Mesothelial cell of epicardium (in vitro differentiated cells): ENCODE measurements around the gene SYNDIG1. TPM values are rescaled to one million over a fixed set of nuclear protein-coding genes. Genes with fewer than 3 reads are reported as not detected.

Experiments used
- DNase-seq, 2 experiments: peaks; one replicate each; pipeline ENCODE4 v3.0.0; 2021; ENCODE audit warnings: low spot score in 2 of 2; ENCODE audit not compliant: unreplicated experiment in 2 of 2
- H3K27ac Mint-ChIP-seq: 2 replicates; pipeline ENCODE4 v1.8.0; 2021; ENCODE audit warnings: mixed read lengths
- H3K27me3 Mint-ChIP-seq: 2 replicates; pipeline ENCODE4 v1.8.0; 2021; ENCODE audit warnings: low read depth, mixed read lengths
- H3K36me3 Mint-ChIP-seq: 2 replicates; pipeline ENCODE4 v1.8.0; 2021; ENCODE audit warnings: mixed read lengths
- H3K4me1 Mint-ChIP-seq: 2 replicates; pipeline ENCODE4 v1.8.0; 2021; ENCODE audit warnings: mixed read lengths
- H3K4me3 Mint-ChIP-seq: 2 replicates; pipeline ENCODE4 v1.8.0; 2021; ENCODE audit warnings: mild to moderate bottlenecking, moderate library complexity, mixed read lengths
- H3K9me3 Mint-ChIP-seq: 2 replicates; pipeline ENCODE4 v1.8.0; 2021; ENCODE audit warnings: mixed read lengths
- total RNA-seq: library from RNA; stranded (reverse); gene quantifications from 3 replicates; pipeline ENCODE4 v1.2.1, GENCODE V29; 2021
- TF ChIP-seq, protein P1 (sequence below): fragments of 200-600 bp; sonication (generic); IDR thresholded peaks from one replicate; pipeline ENCODE4 v1.5.0; 2021; ENCODE audit warnings: antibody characterized with exemption; ENCODE audit not compliant: unreplicated experiment

The SYNDIG1 gene
- total RNA-seq, 1 donor from 2014 or later = 0.80 TPM

DNA sequence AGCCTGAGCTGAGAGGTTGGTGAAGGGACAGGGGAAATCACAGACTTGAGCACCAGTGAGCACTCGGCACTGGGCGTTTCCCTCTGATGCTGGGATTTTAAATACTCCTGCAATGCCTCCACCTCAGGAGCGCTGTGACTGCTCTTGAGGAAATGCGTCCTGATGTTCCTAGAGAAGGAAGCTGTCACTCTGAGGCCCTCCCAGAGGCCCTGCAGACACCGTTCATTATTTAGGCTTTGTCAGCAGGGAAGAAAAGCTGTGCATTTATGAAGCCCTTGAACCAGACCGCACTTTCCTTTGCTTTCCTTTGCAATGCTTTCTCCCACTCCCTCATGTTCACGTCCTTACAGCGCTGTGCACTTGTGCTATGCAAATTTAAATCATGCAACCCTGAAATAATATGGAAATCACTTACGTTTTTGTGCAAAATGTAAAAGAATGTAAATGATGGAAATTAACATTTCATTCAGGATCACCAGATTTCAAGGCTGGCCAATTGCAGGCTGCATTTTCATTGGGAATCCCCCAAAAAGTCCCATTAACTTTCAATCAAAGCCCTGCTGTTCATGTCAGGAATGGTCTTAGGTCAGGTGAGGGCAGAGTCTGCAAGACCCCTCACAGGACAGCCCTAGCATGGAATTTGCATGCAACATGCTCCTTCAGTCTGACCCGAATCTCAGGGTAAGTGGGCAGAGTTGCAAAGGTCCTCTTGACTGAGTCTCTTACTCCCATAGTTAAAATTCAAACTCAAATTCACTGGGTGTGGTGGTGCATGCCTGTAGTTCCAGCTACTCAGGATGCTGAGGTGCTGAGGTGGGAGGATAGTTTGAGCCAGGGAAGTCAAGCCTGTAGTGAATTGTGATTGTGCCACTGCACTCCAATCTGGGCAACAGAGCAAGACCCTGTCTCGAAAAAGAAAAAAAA is 45.8 kb upstream of the SYNDIG1 start:
- H3K9me3 Mint-ChIP-seq = no peaks in the 10 kb centered on the region
- H3K27ac Mint-ChIP-seq = no peak overlapping the region
- peaks cover 22% of the 10 kb centered on the region for H3K27me3 Mint-ChIP-seq
- TF ChIP-seq, protein P1, sequence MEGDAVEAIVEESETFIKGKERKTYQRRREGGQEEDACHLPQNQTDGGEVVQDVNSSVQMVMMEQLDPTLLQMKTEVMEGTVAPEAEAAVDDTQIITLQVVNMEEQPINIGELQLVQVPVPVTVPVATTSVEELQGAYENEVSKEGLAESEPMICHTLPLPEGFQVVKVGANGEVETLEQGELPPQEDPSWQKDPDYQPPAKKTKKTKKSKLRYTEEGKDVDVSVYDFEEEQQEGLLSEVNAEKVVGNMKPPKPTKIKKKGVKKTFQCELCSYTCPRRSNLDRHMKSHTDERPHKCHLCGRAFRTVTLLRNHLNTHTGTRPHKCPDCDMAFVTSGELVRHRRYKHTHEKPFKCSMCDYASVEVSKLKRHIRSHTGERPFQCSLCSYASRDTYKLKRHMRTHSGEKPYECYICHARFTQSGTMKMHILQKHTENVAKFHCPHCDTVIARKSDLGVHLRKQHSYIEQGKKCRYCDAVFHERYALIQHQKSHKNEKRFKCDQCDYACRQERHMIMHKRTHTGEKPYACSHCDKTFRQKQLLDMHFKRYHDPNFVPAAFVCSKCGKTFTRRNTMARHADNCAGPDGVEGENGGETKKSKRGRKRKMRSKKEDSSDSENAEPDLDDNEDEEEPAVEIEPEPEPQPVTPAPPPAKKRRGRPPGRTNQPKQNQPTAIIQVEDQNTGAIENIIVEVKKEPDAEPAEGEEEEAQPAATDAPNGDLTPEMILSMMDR = no peak
- H3K36me3 Mint-ChIP-seq = no peaks in the 10 kb centered on the region
- DNase-seq = no peak
- H3K4me3 Mint-ChIP-seq = no peak overlapping the region
- H3K4me1 Mint-ChIP-seq = no peaks in the 10 kb centered on the region

DNA sequence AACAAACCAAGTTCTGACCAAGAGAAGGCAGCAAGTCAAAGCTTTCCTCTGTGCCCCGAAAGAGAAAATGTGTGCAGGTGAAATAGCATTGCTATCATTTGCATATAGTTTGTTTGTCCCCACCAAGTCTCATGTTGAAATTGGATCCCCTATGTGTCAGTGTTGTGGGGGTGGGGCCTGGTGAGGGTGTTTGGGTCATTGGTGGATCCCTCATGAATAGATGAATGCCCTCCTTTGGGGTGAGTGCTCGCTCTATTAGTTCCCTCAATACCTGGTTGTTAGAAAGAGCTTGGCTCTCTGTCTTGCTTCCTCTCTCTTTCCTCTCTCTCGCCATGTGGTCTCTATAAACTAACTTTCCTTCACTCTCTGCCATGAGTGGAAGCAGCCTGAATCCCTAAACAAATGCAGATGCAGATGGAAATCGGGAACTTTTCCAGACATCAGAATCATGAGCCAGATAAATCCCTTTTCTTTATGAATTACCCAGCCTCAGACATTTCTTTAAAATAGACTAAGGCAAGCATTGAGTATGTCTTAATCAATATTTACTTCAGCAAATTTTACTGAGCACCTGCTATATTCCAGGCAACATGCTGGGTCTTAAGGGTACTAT is 43.8 kb upstream of the SYNDIG1 start:
- Mint-ChIP-seq H3K27me3 (peaks cover 22% of the 10 kb centered on the region), H3K36me3 (no peaks in the 10 kb centered on the region), H3K4me3 (no peak overlapping the region), H3K27ac (no peak overlapping the region), H3K4me1 (no peaks in the 10 kb centered on the region), H3K9me3 (peaks cover 4% of the 10 kb centered on the region)
- no peak for DNase-seq
- TF ChIP-seq, protein P1 = no peak

DNA sequence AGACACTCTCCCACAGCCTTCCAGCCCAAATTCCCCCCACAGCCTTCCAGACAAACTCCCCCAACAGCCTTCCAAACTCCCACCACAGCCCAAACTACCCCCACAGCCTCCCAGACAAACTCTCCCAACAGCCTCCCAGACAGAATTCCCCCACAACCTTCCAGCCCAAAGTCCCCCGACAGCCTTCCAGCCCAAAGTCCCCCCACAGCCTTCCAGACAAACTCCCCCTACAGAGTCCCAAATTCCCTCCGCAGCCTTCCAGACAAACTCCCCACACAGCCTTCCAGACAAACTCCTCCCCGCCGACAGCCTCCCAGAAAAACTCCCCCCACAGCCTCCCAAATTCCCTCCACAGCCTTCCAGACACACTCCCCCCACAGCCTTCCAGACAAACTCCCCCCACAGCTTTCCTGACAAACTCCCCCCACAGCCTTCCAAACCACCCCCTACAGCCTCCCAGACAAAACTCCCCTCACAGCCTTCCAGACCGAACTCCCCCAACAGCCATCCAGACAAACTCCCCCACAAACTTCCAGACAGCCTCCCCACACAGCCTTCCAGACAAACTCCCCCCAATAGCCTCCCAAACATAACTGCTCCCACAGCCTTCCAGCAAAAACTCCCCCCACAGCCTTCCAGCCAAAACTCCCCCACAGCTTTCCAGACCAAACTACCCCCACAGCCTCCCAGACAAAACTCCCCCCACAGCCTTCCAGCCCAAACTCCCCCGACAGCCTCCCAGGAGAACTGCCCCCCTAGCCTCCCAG is 38.0 kb upstream of the SYNDIG1 start:
- Mint-ChIP-seq H3K4me3 (no peak overlapping the region), H3K27ac (no peak overlapping the region), H3K36me3 (no peaks in the 10 kb centered on the region), H3K9me3 (peaks cover 4% of the 10 kb centered on the region), H3K27me3 (peaks cover 3% of the 10 kb centered on the region), H3K4me1 (peaks cover 4% of the 10 kb centered on the region)
- TF ChIP-seq, protein P1 = no peak
- DNase-seq = no peak

DNA sequence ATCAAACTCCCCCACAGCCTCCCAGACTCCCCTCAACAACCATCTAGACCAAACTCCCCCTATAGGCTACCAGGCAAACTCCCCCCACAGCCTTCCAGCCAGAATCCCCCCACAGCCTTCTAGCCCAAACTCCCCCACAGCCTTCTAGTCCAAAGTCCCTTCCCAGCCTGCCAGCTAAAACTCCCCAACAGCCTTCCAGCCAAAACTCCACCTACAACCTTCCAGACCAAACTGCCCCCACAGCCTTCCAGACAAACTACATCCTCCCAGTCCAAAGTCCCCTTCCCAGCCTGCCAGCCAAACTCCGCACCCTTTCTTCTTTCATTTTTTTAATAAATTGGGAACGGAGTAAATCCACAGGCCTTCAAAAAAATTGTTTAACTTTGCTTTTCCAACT is 37.4 kb upstream of the SYNDIG1 start:
- DNase-seq = no peak
- H3K4me1 Mint-ChIP-seq = peaks cover 4% of the 10 kb centered on the region
- H3K36me3 Mint-ChIP-seq = no peaks in the 10 kb centered on the region
- peaks cover 4% of the 10 kb centered on the region for H3K9me3 Mint-ChIP-seq
- no peak overlapping the region for H3K27ac Mint-ChIP-seq
- no peak overlapping the region for H3K4me3 Mint-ChIP-seq
- TF ChIP-seq, protein P1 = no peak
- H3K27me3 Mint-ChIP-seq = peaks cover 3% of the 10 kb centered on the region

DNA sequence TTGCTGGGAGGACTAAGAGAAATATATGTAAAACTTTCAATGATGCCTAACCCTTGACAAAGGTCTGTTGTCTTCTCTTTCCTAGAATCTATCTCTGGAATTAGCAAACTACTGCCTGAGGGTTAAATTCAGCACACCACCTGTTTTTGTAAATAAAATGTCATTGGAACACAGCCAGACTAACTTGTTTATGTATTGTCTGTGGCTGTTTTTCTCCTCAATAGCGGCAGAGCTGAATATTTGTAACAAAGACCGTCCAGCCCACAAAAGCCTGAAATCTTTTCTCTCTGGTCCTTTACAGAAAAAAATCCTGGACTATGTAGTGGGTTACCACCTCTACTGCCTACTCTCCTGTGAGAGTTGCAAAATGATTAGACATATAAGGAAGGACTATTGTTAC is 33.3 kb upstream of the SYNDIG1 start:
- peaks cover 12% of the 10 kb centered on the region for H3K4me1 Mint-ChIP-seq
- DNase-seq = no peak
- TF ChIP-seq, protein P1 = no peak
- H3K27ac Mint-ChIP-seq = no peak overlapping the region
- no peaks in the 10 kb centered on the region for H3K36me3 Mint-ChIP-seq
- no peaks in the 10 kb centered on the region for H3K9me3 Mint-ChIP-seq
- peaks cover 11% of the 10 kb centered on the region for H3K27me3 Mint-ChIP-seq
- H3K4me3 Mint-ChIP-seq = no peak overlapping the region
